IPS-18a (cell line): ENCODE data around the gene STK38L.

Source experiments
- H3K27ac ChIP-seq: one replicate; pipeline ENCODE4 v1.5.1; 2013; ENCODE audit warnings: low read length
- H3K27me3 ChIP-seq: one replicate; pipeline ENCODE4 v1.6.1; 2013; ENCODE audit warnings: mild to moderate bottlenecking, low read length; ENCODE audit not compliant: control insufficient read depth, insufficient read depth
- H3K36me3 ChIP-seq: one replicate; pipeline ENCODE4 v1.6.1; 2013; ENCODE audit warnings: low read depth, low read length; ENCODE audit not compliant: control insufficient read depth
- H3K4me1 ChIP-seq: one replicate; pipeline ENCODE4 v1.6.1; 2013; ENCODE audit warnings: low read depth, low read length; ENCODE audit not compliant: control insufficient read depth
- H3K4me3 ChIP-seq: one replicate; pipeline ENCODE4 v1.5.1; 2013; ENCODE audit warnings: low read length
- H3K9ac ChIP-seq: one replicate; pipeline ENCODE4 v1.6.1; 2013; ENCODE audit warnings: mild to moderate bottlenecking, low read length, moderate library complexity
- H3K9me3 ChIP-seq: one replicate; pipeline ENCODE4 v1.6.1; 2013; ENCODE audit warnings: low read depth, low read length; ENCODE audit not compliant: control insufficient read depth

STK38L gene

GRCh38 chr12:27243804-27244688, at the start of gene STK38L:
Gene STK38L, plus strand, starts transcription at chr12:27244286. Its CDS starts 53,435 bp downstream, at chr12:27297721.
- Histone ChIP-seq H3K27me3 (no peaks in the 10 kb centered on the region), H3K36me3 (no peaks in the 10 kb centered on the region), H3K4me1 (peaks cover 12% of the 10 kb centered on the region), H3K4me3 (peak within 1 kb of the TSS; percentile 96), H3K9me3 (no peaks in the 10 kb centered on the region), H3K27ac (peak within 1 kb of the TSS; percentile 30), H3K9ac (peak within 1 kb of the TSS; percentile 85)

- H3K4me1 ChIP-seq: no peaks in the 10 kb centered on the region
- no peak overlapping the region for H3K4me3 ChIP-seq
- no peaks in the 10 kb centered on the region for H3K36me3 ChIP-seq
- H3K27ac ChIP-seq: no peak overlapping the region
- H3K9ac ChIP-seq: no peak overlapping the region
- H3K27me3 ChIP-seq: no peaks in the 10 kb centered on the region
- H3K9me3 ChIP-seq: no peaks in the 10 kb centered on the region
Observed at GRCh38 chr12:27194644-27195043, 49.4 kb upstream of the STK38L start.

- H3K27ac ChIP-seq: no peak overlapping the region
- no peak overlapping the region for H3K4me3 ChIP-seq
- H3K9ac ChIP-seq: no peak overlapping the region
- H3K36me3 ChIP-seq: no peaks in the 10 kb centered on the region
- no peaks in the 10 kb centered on the region for H3K9me3 ChIP-seq
- H3K27me3 ChIP-seq: no peaks in the 10 kb centered on the region
- H3K4me1 ChIP-seq: peaks cover 9% of the 10 kb centered on the region
Observed at GRCh38 chr12:27198036-27198435, 46.0 kb upstream of the STK38L start.

- Histone ChIP-seq H3K36me3 (no peaks in the 10 kb centered on the region), H3K4me1 (peaks cover 9% of the 10 kb centered on the region), H3K9ac (no peak overlapping the region), H3K27ac (no peak overlapping the region), H3K27me3 (no peaks in the 10 kb centered on the region), H3K9me3 (no peaks in the 10 kb centered on the region), H3K4me3 (no peak overlapping the region)
Observed at GRCh38 chr12:27199638-27200300, 44.3 kb upstream of the STK38L start.

GRCh38 chr12:27201169-27201568, 42.9 kb upstream of the STK38L start:
- no peak overlapping the region for H3K9ac ChIP-seq
- peaks cover 9% of the 10 kb centered on the region for H3K4me1 ChIP-seq
- H3K27me3 ChIP-seq: no peaks in the 10 kb centered on the region
- H3K27ac ChIP-seq: no peak overlapping the region
- no peaks in the 10 kb centered on the region for H3K36me3 ChIP-seq
- no peaks in the 10 kb centered on the region for H3K9me3 ChIP-seq
- H3K4me3 ChIP-seq: no peak overlapping the region

GRCh38 chr12:27206801-27207502, 37.1 kb upstream of the STK38L start:
- Histone ChIP-seq H3K9ac (no peak overlapping the region), H3K9me3 (no peaks in the 10 kb centered on the region), H3K4me3 (no peak overlapping the region), H3K27ac (no peak overlapping the region), H3K27me3 (no peaks in the 10 kb centered on the region), H3K36me3 (no peaks in the 10 kb centered on the region), H3K4me1 (no peaks in the 10 kb centered on the region)

GRCh38 chr12:27207615-27208413, 36.3 kb upstream of the STK38L start:
- Histone ChIP-seq H3K9me3 (no peaks in the 10 kb centered on the region), H3K4me3 (no peak overlapping the region), H3K4me1 (no peaks in the 10 kb centered on the region), H3K27me3 (no peaks in the 10 kb centered on the region), H3K9ac (no peak overlapping the region), H3K36me3 (no peaks in the 10 kb centered on the region), H3K27ac (no peak overlapping the region)

- H3K9ac ChIP-seq: no peak overlapping the region
Observed at GRCh38 chr12:27208414-27208750, 35.7 kb upstream of the STK38L start.

GRCh38 chr12:27209257-27209910, 34.7 kb upstream of the STK38L start:
- Histone ChIP-seq H3K9me3 (no peaks in the 10 kb centered on the region), H3K4me3 (no peak overlapping the region), H3K36me3 (no peaks in the 10 kb centered on the region), H3K4me1 (no peaks in the 10 kb centered on the region), H3K9ac (no peak overlapping the region), H3K27ac (no peak overlapping the region), H3K27me3 (no peaks in the 10 kb centered on the region)

More at GRCh38 chr12:27208414-27208750, 35.7 kb upstream of the STK38L start:
- Histone ChIP-seq H3K4me3 (no peak overlapping the region), H3K36me3 (no peaks in the 10 kb centered on the region), H3K4me1 (no peaks in the 10 kb centered on the region), H3K27me3 (no peaks in the 10 kb centered on the region), H3K9me3 (no peaks in the 10 kb centered on the region), H3K27ac (no peak overlapping the region)

GRCh38 chr12:27210187-27210586, 33.9 kb upstream of the STK38L start:
- no peak overlapping the region for H3K9ac ChIP-seq

More at GRCh38 chr12:27210187-27210586, 33.9 kb upstream of the STK38L start:
- no peaks in the 10 kb centered on the region for H3K9me3 ChIP-seq
- no peak overlapping the region for H3K27ac ChIP-seq
- H3K27me3 ChIP-seq: no peaks in the 10 kb centered on the region
- H3K4me1 ChIP-seq: no peaks in the 10 kb centered on the region
- no peaks in the 10 kb centered on the region for H3K36me3 ChIP-seq
- H3K4me3 ChIP-seq: no peak overlapping the region
